Activated CD4-positive, alpha-beta T cell treated with anti-CD3 and anti-CD28 coated beads for 36 hours (primary cell): ENCODE measurements around the gene GFOD1. TPM values are rescaled to one million over a fixed set of nuclear protein-coding genes. Genes with fewer than 3 reads are reported as not detected.
A peak's percentile ranks its signal among the peaks of the same experiment; 100 is the strongest.

ENCODE experiments used
- ATAC-seq: fragments of 200-7000 bp; cut with Tn5 transposase; one replicate; pipeline ENCODE4 v1.10.0; 2021; ENCODE audit warnings: mild to moderate bottlenecking, moderate library complexity
- CTCF ChIA-PET: fragments of 350-600 bp; sonication (Branson Sonifier 250); formaldehyde crosslinking; loops from one replicate; lab custom pipeline; 2021; ENCODE audit warnings: antibody characterized with exemption; lab: Charles Lee
- POLR2A ChIA-PET: fragments of 350-600 bp; sonication (Branson Sonifier 250); formaldehyde crosslinking; loops from one replicate; lab custom pipeline; 2021; ENCODE audit warnings: antibody characterized with exemption, inconsistent platforms; lab: Charles Lee
- DNase-seq: peaks from one replicate; pipeline ENCODE4 v3.0.0-alpha.2; 2020
- H3K27ac Mint-ChIP-seq: one replicate; pipeline ENCODE4 v1.8.0; 2021; ENCODE audit warnings: mixed read lengths
- H3K27me3 Mint-ChIP-seq: one replicate; pipeline ENCODE4 v1.8.0; 2021; ENCODE audit warnings: mixed read lengths
- H3K36me3 Mint-ChIP-seq: one replicate; pipeline ENCODE4 v1.8.0; 2021; ENCODE audit warnings: low read depth, mixed read lengths
- H3K4me1 Mint-ChIP-seq: one replicate; pipeline ENCODE4 v1.8.0; 2021; ENCODE audit warnings: mixed read lengths
- H3K4me3 Mint-ChIP-seq: one replicate; pipeline ENCODE4 v1.8.0; 2021; ENCODE audit warnings: mild to moderate bottlenecking, moderate library complexity, mixed read lengths
- H3K9me3 Mint-ChIP-seq: one replicate; pipeline ENCODE4 v1.8.0; 2021; ENCODE audit warnings: low read depth, mixed read lengths
- intact Hi-C, 2 experiments: fragments of 100-400 bp; cut with DNase I in 1 of 2; cut with micrococcal nuclease in 1 of 2; formaldehyde crosslinking; loops; one replicate each; pipeline versions ENCODE4 v1.14.2 to v1.15.1; 2022 to 2024; cut with DNase I, micrococcal nuclease
- total RNA-seq, 2 experiments: library from RNA; stranded (reverse); gene quantifications; one replicate each; pipeline ENCODE4 v1.2.3, GENCODE V29; 2021

Gene GFOD1
- total RNA-seq, 2 experiments from 2014 or later, result 4.2 to 5.8 TPM

DNA sequence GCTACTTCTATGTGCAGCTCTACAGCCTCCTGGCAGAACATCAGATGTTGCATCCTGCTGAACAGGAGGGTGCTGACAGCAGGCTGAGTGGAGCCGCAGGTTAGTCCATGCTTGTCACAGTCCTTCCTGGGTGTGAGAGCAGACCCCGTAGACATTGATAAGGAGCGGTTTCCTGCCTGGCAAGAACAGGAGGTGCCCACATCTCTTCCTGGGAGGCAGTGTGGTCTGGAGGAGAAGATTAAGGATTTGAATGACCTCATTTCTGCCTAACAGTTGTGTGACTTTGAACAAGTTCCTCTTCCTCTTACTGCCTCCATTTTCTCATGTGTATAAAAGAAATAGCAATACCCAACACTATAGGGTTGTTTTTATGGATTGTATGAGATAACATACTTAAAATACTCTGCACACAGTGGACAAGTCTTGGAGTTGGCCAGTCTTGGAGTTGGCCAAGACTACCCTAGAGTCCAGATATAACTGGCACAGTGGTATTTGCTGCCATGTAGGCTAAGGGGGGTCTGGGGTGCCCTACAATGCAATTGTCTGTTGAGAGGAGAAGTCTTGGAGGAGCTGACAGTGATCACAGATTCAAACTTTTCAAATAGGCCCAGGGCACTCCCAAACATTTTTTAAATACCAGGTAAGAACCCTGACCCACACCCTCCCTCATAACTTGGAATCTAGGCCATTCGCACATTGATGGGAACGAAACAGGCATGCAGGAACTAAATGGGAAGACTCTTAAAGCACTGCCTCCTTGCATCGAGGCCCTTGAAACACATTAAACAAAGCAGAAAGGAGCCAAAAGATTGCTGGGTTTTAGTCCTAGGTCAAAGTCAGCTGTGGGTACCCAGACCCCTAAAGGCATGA lies 126.5 kb downstream of the GFOD1 start:
- H3K9me3 Mint-ChIP-seq, result no peaks in the 10 kb centered on the region
- ChIA-PET POLR2A (no interaction called here), CTCF (no interaction called here)
- peaks cover 20% of the 10 kb centered on the region for H3K4me1 Mint-ChIP-seq
- peaks cover 7% of the 10 kb centered on the region for H3K36me3 Mint-ChIP-seq
- ATAC-seq, result no peak
- intact Hi-C loops, result no loop called here
- DNase-seq, result no peak
- H3K27me3 Mint-ChIP-seq, result no peaks in the 10 kb centered on the region
- no peak overlapping the region for H3K27ac Mint-ChIP-seq
- no peak overlapping the region for H3K4me3 Mint-ChIP-seq

DNA sequence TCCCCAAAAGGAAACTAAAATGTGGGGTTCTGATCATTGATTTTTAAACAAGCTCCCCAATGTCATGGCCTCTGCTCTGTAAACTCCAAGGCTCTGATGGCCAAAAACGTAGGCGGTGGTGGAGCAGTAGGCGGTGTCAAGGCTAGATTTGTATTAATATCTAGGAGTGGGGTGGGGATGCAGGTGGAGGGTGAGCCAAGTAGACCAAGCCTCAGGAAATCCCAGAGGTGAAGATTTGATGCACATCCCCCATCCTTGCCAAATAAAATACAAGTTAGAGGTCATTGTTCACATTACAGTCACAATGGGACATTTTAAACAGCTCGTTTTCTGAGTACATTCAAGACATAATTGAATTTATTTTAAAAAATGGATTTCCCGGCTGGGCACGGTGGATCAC lies 128.1 kb downstream of the GFOD1 start:
- Mint-ChIP-seq H3K4me3 (no peak overlapping the region), H3K27me3 (no peaks in the 10 kb centered on the region), H3K36me3 (peaks cover 2% of the 10 kb centered on the region), H3K4me1 (peaks cover 36% of the 10 kb centered on the region), H3K9me3 (no peaks in the 10 kb centered on the region), H3K27ac (no peak overlapping the region)
- no peak for DNase-seq
- ChIA-PET CTCF (interaction anchor here (0.6 to 1.0 kb wide), 4 partner anchors 15 to 216 kb away, joined by 3 read pairs; no protein-coding TSS in a partner anchor), POLR2A (no interaction called here)
- intact Hi-C loops, result loop anchor here (5.0 to 10.0 kb wide), 3 partner anchors 57 to 406 kb away; partner anchors contain the start of gene RANBP9 (in 1 of the 2)
- no peak for ATAC-seq

DNA sequence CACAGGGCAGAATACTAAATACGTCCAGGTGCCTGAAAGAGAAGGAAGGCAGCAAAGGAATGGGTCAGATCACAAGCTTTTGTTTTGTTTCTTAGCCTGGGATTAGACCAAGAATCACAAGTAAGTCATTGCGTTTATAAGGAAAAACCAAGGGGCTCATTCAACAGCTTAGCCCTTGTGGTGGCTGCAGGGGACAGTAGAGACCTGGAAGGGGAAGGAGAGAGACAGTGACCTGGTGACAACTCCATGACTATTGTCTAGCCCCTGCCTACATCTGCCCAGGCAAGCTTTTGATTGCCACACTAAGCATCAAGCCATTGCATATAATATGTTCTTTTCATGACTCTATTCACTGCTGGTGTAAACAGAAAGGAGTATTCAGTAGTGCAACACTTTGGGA lies 128.9 kb downstream of the GFOD1 start:
- intact Hi-C loops, result loop anchor here (5.0 to 10.0 kb wide), 3 partner anchors 56 to 406 kb away; partner anchors contain the start of gene RANBP9 (in 1 of the 2)
- Mint-ChIP-seq H3K4me3 (no peak overlapping the region), H3K4me1 (peaks cover 44% of the 10 kb centered on the region), H3K27ac (no peak overlapping the region), H3K9me3 (no peaks in the 10 kb centered on the region), H3K36me3 (peaks cover 2% of the 10 kb centered on the region), H3K27me3 (no peaks in the 10 kb centered on the region)
- DNase-seq, result no peak
- no peak for ATAC-seq
- ChIA-PET POLR2A (no interaction called here), CTCF (interaction anchor here (1.2 to 1.3 kb wide), 2 partner anchors 64 to 216 kb away, joined by 4 to 7 read pairs; partner anchors contain the start of gene SIRT5)

DNA sequence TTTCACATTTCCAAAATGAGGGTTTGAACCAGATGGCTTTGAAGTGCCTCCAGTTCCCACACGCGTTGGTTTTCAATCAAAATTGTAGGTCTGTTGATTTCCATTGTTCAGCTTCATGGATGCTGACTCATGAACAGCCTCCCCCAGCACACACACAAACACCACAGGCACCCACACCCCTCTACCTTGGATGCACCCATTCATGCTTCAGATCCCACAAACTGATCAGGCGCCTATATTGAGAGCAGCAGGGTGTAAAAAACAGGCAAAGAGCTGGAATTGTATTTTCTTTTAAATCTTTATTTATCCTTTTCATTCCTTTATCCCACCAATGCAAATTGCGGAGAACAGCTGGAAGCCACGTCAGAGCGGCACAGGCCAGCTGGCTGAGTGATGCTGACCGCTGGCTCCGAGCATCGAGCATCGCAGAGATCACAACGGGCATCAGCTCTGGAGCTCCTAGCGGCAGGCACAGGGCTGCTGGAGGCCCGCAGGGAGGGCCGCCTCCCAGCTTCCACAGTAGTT lies 129.8 kb downstream of the GFOD1 start:
- intact Hi-C loops, result loop anchor here (2.0 to 10.0 kb wide), 5 partner anchors 17 to 407 kb away; partner anchors contain the start of gene RANBP9 (in 1 of the 2)
- Mint-ChIP-seq H3K36me3 (peaks cover 2% of the 10 kb centered on the region), H3K27ac (peak overlapping the region; percentile 66), H3K4me1 (peaks cover 48% of the 10 kb centered on the region), H3K9me3 (no peaks in the 10 kb centered on the region), H3K27me3 (no peaks in the 10 kb centered on the region), H3K4me3 (no peak overlapping the region)
- DNase-seq (peak; percentile 30), ATAC-seq (no peak)
- ChIA-PET CTCF (interaction anchor here (0.6 to 1.4 kb wide), 12 partner anchors 15 to 1792 kb away, joined by 3 to 7 read pairs (median 4); partner anchors contain the start of gene SIRT5), POLR2A (no interaction called here)

DNA sequence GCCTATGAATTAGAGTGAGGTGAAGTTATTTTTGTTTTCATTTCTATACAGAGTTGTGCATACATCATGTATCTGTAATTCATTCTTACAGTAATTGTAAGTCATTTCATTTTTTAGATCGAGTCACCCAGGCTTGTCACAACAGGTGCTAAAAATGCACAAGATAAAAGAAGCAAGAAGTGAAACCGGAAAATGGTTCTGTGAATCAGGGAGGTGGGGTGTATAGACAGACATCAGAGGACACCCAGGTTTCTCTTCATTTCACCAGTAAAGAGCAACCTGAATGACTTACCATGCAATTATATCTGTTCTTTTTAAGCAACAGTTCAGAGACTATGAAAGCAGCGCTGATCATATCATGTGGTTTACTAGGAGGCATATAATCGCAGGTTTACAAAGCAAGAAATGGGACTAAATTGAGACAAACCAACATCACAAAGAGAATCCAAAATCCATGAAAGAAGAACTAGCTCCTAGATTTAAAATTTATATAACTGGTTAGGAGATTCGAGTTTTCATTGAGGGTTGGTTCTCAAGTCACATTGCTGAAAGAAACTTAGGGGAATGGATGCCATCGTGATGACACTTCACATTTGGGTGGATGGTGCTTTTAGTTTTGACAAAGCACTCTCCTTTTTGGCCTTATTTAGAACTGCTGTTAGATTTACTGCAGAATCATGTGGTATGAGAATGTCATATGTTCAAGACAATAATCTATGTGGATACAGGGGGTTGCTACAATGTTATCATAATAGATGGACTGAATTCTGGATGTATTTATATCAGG lies 131.2 kb downstream of the GFOD1 start:
- Mint-ChIP-seq H3K27me3 (no peaks in the 10 kb centered on the region), H3K9me3 (no peaks in the 10 kb centered on the region), H3K4me3 (peak overlapping the region; percentile 68), H3K27ac (peak overlapping the region; percentile 99), H3K36me3 (peaks cover 2% of the 10 kb centered on the region), H3K4me1 (peaks cover 48% of the 10 kb centered on the region)
- POLR2A ChIA-PET, result interaction anchor here (1.0 to 1.4 kb wide), 4 partner anchors 28 to 219 kb away, joined by 4 to 16 read pairs (median 4); partner anchors contain the start of gene TBC1D7
- ATAC-seq (peak; percentile 85), DNase-seq (peak; percentile 45)
- intact Hi-C loops, result loop anchor here (1.0 to 10.0 kb wide), 14 partner anchors 19 to 431 kb away; partner anchors contain the start of genes GFOD1 (in 1 of the 2), NOL7 (in 1 of the 2), RANBP9 (in 1 of the 2) and SIRT5 (in 1 of the 2)
- CTCF ChIA-PET, result interaction anchor here (1.0 to 3.0 kb wide), 8 partner anchors 19 to 259 kb away, joined by 3 to 8 read pairs (median 4); partner anchors contain the start of gene NOL7

DNA sequence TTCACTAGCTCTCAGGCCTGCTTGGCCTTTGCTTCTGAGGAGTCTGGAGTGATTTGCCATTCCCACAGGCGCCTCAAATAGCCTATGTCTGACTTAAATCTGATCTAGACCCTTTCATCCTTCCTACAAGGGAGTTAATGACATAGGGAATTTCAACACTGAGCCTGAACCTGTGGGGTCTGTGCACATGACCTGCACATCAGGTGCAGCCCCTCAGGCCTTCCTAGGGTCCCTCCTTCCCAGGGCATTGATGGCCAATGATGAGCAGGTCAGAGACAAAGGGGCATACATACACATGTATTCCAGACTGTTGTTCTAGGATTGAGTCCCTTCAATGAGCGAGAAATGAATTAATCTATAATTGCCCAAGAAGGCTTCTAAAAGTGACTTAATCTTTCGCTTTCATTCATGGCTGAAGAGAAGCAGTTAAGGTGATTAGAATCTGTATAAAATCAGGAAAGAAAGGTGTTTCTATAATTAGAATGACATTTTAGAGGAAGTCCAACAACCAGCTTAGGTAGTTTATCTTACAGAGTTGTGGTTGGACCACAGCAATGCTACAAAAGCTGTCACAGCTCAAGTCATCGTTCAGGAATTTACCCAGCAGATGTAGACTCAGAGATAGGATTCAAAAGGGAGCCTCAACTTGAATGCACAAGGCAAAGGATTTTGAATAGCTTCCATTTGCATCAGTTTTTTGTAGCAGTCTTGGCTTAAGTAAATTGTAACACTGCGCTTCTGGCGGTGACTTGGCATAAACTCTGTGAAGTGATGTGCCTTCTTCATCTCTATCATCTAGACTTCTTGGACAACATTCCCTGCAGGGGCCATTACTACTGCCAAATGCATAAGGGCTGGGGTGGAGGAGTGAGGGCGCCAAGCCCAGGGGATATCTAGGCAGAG lies 132.1 kb downstream of the GFOD1 start:
- peak overlapping the region; percentile 99 for H3K27ac Mint-ChIP-seq
- POLR2A ChIA-PET, result interaction anchor here (0.5 to 1.6 kb wide), 7 partner anchors 20 to 220 kb away, joined by 3 to 16 read pairs (median 4); partner anchors contain the start of gene TBC1D7

DNA sequence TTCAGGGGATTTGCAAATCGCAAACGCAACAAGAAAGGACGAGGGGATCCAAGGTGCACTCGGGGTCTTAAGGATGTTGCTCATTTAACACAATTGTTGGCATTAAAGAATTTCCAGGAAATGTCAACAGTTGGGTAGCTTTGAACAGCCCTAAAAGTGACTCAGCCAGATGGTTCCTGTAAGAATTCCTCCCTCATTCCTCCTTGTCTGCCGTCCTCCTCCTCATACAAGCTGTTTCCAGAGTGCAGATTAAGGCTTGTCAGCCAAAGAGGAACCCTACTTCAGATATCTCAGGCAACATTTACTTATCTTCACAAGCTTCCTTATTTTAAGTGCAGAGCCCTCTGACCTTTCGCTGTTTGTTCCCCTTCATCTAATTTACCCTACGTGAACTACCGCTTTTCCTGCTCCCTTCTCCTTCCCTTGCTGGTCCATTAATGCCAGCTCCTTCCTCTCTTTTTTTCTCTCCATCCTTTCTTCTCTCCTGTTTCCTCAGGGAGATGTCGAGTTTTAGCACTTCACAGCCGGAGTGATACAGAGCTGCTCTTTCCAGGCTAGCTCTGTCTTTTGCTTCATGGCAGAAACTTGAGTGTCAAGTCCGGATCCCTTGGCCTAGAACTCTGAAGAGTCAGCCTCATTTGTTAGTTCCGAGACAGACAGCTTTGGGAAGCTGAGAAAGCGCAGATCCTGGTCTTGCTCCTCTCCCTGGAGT lies 132.9 kb downstream of the GFOD1 start:
- H3K4me3 Mint-ChIP-seq, result no peak overlapping the region
- peaks cover 2% of the 10 kb centered on the region for H3K36me3 Mint-ChIP-seq
- ATAC-seq (no peak), DNase-seq (no peak)
- CTCF ChIA-PET, result interaction anchor here (0.6 to 3.0 kb wide), 15 partner anchors 17 to 1160 kb away, joined by 3 to 11 read pairs (median 4); partner anchors contain the start of genes NOL7, SIRT5 and TBC1D7
- H3K27me3 Mint-ChIP-seq, result no peaks in the 10 kb centered on the region
- peaks cover 48% of the 10 kb centered on the region for H3K4me1 Mint-ChIP-seq
- intact Hi-C loops, result loop anchor here (1.0 to 10.0 kb wide), 6 partner anchors 51 to 433 kb away; partner anchors contain the start of gene RANBP9 (in 1 of the 2)
- peak overlapping the region; percentile 99 for H3K27ac Mint-ChIP-seq
- no peaks in the 10 kb centered on the region for H3K9me3 Mint-ChIP-seq
- POLR2A ChIA-PET, result interaction anchor here (1.6 kb wide), 1 partner anchor 21 kb away, joined by 4 read pairs; no protein-coding TSS in a partner anchor

More for the DNA sequence above, 132.1 kb downstream of the GFOD1 start:
- intact Hi-C loops, result loop anchor here (1.0 to 10.0 kb wide), 6 partner anchors 52 to 432 kb away; partner anchors contain the start of gene RANBP9 (in 1 of the 2)
- H3K4me3 Mint-ChIP-seq, result peak overlapping the region; percentile 68
- no peaks in the 10 kb centered on the region for H3K9me3 Mint-ChIP-seq
- DNase-seq, result peak; percentile 53
- no peaks in the 10 kb centered on the region for H3K27me3 Mint-ChIP-seq
- H3K4me1 Mint-ChIP-seq, result peaks cover 48% of the 10 kb centered on the region
- ATAC-seq, result peak; percentile 73
- CTCF ChIA-PET, result interaction anchor here (0.6 to 3.0 kb wide), 15 partner anchors 18 to 1159 kb away, joined by 3 to 11 read pairs (median 4); partner anchors contain the start of genes NOL7, SIRT5 and TBC1D7
- H3K36me3 Mint-ChIP-seq, result peaks cover 2% of the 10 kb centered on the region

DNA sequence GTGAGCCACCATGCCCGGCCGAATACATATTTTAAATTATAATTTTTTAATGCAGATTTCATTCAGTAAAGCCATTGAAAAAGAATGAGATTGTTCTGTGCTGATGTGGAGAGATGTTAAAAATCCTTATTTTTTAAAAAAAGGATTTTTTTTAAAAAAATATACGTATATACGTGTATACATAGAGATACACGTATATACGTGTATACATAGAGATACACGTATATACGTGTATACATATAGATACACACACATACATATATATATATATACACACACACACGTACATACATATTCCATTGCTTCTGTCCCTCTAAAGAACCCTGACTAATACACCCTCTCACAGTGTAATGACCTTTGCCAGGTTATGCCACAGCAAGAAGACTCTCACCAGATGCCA lies 135.2 kb downstream of the GFOD1 start:
- Mint-ChIP-seq H3K4me3 (no peak overlapping the region), H3K4me1 (peaks cover 41% of the 10 kb centered on the region)

DNA sequence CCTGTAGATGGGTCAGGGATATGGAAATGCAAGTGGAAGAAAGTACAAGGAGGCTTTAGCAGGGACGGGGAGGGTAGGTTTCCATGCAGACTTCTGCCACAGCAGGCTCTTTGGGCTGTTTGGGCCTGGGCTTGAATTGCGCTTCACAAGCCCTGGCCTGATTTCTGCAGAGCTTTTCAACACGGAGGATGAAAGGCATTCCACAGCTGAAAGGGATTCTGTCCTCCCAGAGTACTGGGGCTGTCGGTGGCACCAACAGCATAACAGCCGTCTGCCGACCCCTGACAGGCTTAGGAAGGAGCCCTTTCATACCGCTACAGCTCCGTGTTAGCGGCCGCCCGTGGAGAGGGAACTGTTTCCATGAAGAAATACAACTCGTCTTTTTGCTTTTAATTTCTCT lies 136.1 kb downstream of the GFOD1 start:
- Mint-ChIP-seq H3K4me3 (no peak overlapping the region), H3K27me3 (no peaks in the 10 kb centered on the region), H3K36me3 (no peaks in the 10 kb centered on the region), H3K4me1 (peaks cover 32% of the 10 kb centered on the region), H3K27ac (no peak overlapping the region), H3K9me3 (no peaks in the 10 kb centered on the region)
- ChIA-PET POLR2A (no interaction called here), CTCF (interaction anchor here (1.1 kb wide), 3 partner anchors 10 to 225 kb away, joined by 3 read pairs; no protein-coding TSS in a partner anchor)
- intact Hi-C loops, result loop anchor here in 1 of 2 experiments (10.0 kb wide), 1 partner anchor 414 kb away; no protein-coding TSS in a partner anchor
- no peak for ATAC-seq
- no peak for DNase-seq

More for the DNA sequence above, 135.2 kb downstream of the GFOD1 start:
- DNase-seq (no peak), ATAC-seq (no peak)
- Mint-ChIP-seq H3K27me3 (no peaks in the 10 kb centered on the region), H3K27ac (no peak overlapping the region), H3K9me3 (no peaks in the 10 kb centered on the region), H3K36me3 (no peaks in the 10 kb centered on the region)
- POLR2A ChIA-PET, result no interaction called here
- CTCF ChIA-PET, result interaction anchor here (1.1 kb wide), 2 partner anchors 11 to 224 kb away, joined by 3 read pairs; no protein-coding TSS in a partner anchor
- intact Hi-C loops, result loop anchor here in 1 of 2 experiments (10.0 kb wide), 1 partner anchor 413 kb away; no protein-coding TSS in a partner anchor
